Epithelial cell of alveolus of lung (primary cell): ENCODE measurements around the gene IGLL1. TPM values are rescaled to one million over a fixed set of nuclear protein-coding genes. Genes with fewer than 3 reads are reported as not detected.

Experiments used
- total RNA-seq: library from RNA; depleted of rRNA; stranded (reverse); fragments of >200 nt; gene quantifications from 2 replicates; pipeline ENCODE4 v1.2.1, GENCODE V29; 2015

The IGLL1 gene
- not detected in 2 replicates for total RNA-seq

DNA sequence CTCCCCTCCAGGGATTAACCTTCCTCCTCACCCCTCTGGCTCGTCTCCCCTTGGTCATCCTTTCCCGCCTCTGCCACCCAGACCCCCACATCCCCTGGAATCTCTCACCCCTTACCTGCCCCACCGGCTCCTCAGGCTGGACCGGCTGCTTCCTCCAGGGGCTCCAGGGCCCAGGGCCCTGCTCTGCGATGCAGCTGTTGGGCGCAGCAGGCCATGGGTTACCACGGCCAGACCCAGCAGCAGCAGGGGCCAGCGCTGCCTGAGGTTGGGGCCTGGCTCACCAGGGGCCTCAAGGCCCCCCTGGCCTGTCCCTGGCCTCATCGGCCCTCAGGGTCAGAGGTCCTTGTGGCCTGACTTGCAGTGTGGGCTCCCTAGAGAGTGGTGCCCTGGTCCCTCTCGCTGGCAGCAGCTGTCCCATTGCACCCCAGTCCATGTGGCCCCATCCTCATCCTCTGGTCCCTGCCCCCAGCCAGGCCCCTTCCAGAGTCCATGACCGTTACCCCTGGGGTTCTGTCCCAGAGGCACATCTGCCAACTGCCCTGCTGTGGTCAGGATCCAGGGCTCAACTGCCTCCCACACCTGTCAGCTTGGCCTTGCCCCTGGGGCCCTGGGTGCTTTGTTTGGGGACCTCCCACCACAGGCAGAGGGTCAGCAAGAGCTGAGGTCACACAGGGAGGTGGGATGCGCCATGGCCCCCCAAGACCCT is at the start of gene IGLL1:
Gene IGLL1 (minus strand): TSS at position 421 of the 706 bp plus-strand sequence. CDS start 100 bp downstream, at position 321.

Other genes with a start within 250 kb of the IGLL1 start
- gene DRICH1, start 52.0 kb upstream of the IGLL1 start, total RNA-seq: not detected in 2 replicates
- gene RGL4, start 110.7 kb upstream of the IGLL1 start, total RNA-seq: not detected in 2 replicates
- 3.4 and 4.5 TPM in 2 replicates for gene ZNF70, start 170.8 kb upstream of the IGLL1 start, total RNA-seq
- not detected in 2 replicates for gene VPREB3, start 174.1 kb upstream of the IGLL1 start, total RNA-seq
- gene C22orf15, start 182.7 kb upstream of the IGLL1 start, total RNA-seq: 0.08 and 0.52 TPM in 2 replicates
- gene CHCHD10, start 187.7 kb upstream of the IGLL1 start, total RNA-seq: 15.6 and 16.9 TPM in 2 replicates
- 10.9 and 14.0 TPM in 2 replicates for gene MMP11, start 192.6 kb upstream of the IGLL1 start, total RNA-seq
- 85.3 and 104 TPM in 2 replicates for gene SMARCB1, start 206.7 kb upstream of the IGLL1 start, total RNA-seq